ENCODE data around the gene TEX52. TPM values are rescaled to one million over a fixed set of nuclear protein-coding genes. Genes with fewer than 3 reads are reported as not detected.

Gene TEX52
- total RNA-seq, 1 donor from 2014 or later = not detected

DNA sequence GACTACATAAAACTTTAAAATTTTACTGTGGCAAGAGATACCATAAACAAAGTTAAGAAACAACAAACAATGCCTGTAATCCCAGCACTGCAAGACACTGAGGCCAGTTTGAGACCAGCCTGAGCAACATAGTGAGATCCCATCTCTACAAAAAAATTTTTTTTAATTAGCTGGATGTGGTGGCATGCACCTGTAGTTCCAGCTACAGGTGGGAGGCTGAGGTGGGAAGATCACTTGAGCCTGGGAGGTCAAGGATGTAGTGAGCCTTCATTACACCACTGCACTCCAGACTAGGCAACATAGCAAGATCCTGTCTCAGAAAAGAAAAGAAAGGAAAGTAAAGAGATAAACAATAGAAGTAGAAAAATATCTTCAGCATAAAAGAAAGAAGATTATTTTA, 3.3 kb upstream of the TEX52 start:
- no peaks in the 10 kb centered on the region for H3K27me3 ChIP-seq (ENCODE audit: control insufficient read depth, insufficient read depth, low read length)
- DNase-seq (ENCODE audit: low read depth) = no peak
- H3K36me3 ChIP-seq (ENCODE audit: control insufficient read depth, insufficient read depth, low read length) = peaks cover 1% of the 10 kb centered on the region
- no peak overlapping the region for H3K4me3 ChIP-seq (ENCODE audit: low read depth, low read length)
- TF ChIP-seq, protein P1, sequence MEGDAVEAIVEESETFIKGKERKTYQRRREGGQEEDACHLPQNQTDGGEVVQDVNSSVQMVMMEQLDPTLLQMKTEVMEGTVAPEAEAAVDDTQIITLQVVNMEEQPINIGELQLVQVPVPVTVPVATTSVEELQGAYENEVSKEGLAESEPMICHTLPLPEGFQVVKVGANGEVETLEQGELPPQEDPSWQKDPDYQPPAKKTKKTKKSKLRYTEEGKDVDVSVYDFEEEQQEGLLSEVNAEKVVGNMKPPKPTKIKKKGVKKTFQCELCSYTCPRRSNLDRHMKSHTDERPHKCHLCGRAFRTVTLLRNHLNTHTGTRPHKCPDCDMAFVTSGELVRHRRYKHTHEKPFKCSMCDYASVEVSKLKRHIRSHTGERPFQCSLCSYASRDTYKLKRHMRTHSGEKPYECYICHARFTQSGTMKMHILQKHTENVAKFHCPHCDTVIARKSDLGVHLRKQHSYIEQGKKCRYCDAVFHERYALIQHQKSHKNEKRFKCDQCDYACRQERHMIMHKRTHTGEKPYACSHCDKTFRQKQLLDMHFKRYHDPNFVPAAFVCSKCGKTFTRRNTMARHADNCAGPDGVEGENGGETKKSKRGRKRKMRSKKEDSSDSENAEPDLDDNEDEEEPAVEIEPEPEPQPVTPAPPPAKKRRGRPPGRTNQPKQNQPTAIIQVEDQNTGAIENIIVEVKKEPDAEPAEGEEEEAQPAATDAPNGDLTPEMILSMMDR (IDR thresholded peaks at IDR 0.05; ENCODE audit: insufficient read depth, low read length, poor library complexity, severe bottlenecking) = no peak

DNA sequence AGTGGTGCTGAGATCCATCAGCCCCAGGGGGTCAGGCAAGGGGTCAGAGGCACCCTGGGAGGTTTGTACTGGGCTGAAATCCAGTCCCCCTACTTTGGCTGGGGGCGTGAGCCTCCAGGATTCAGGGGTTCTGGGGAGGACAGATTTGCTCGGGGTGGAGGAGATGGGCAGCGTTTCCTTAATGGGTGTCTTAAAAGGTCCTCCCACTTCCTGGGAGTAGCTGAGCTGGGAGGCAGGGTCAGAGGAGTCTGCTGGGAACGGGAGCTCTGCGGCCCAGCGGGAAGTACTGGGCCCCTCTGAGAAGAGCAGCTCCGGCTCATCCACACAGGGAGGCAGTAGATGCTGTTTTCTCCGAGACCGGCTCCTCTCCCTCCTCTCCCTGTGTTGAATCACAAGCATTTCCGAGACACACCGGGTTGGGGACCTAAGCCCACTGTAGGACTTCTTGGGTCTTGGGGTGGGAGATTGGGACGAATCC, 2.1 kb upstream of the TEX52 start:
- Histone ChIP-seq H3K27me3 (ENCODE audit: control insufficient read depth, insufficient read depth, low read length) (no peaks in the 10 kb centered on the region), H3K36me3 (ENCODE audit: control insufficient read depth, insufficient read depth, low read length) (peaks cover 1% of the 10 kb centered on the region), H3K4me3 (ENCODE audit: low read depth, low read length) (no peak overlapping the region)
- DNase-seq (ENCODE audit: low read depth) = no peak
- TF ChIP-seq, protein P1 (IDR thresholded peaks at IDR 0.05; ENCODE audit: insufficient read depth, low read length, poor library complexity, severe bottlenecking) = no peak

GRCh38 chr12:2858334-2858733, 1.5 kb upstream of the TEX52 start:
- no peak overlapping the region for H3K4me3 ChIP-seq (ENCODE audit: low read depth, low read length)
- peaks cover 1% of the 10 kb centered on the region for H3K36me3 ChIP-seq (ENCODE audit: control insufficient read depth, insufficient read depth, low read length)
- TF ChIP-seq, protein P1 (IDR thresholded peaks at IDR 0.05; ENCODE audit: insufficient read depth, low read length, poor library complexity, severe bottlenecking) = no peak

GRCh38 chr12:2857576-2857975, 737 bp upstream of the TEX52 start:
- Histone ChIP-seq H3K36me3 (ENCODE audit: control insufficient read depth, insufficient read depth, low read length) (peaks cover 1% of the 10 kb centered on the region), H3K27me3 (ENCODE audit: control insufficient read depth, insufficient read depth, low read length) (no peaks in the 10 kb centered on the region), H3K4me3 (ENCODE audit: low read depth, low read length) (no peak overlapping the region)
- DNase-seq (ENCODE audit: low read depth) = no peak
- TF ChIP-seq, protein P1 (IDR thresholded peaks at IDR 0.05; ENCODE audit: insufficient read depth, low read length, poor library complexity, severe bottlenecking) = no peak

More at GRCh38 chr12:2858334-2858733, 1.5 kb upstream of the TEX52 start:
- no peak for DNase-seq (ENCODE audit: low read depth)
- no peaks in the 10 kb centered on the region for H3K27me3 ChIP-seq (ENCODE audit: control insufficient read depth, insufficient read depth, low read length)

- TF ChIP-seq, protein P1 (IDR thresholded peaks at IDR 0.05; ENCODE audit: insufficient read depth, low read length, poor library complexity, severe bottlenecking) = no peak
- Histone ChIP-seq H3K36me3 (ENCODE audit: control insufficient read depth, insufficient read depth, low read length) (peaks cover 1% of the 10 kb centered on the region), H3K27me3 (ENCODE audit: control insufficient read depth, insufficient read depth, low read length) (no peaks in the 10 kb centered on the region), H3K4me3 (ENCODE audit: low read depth, low read length) (no peak overlapping the region)
- no peak for DNase-seq (ENCODE audit: low read depth)
Observed at GRCh38 chr12:2856051-2856450, 788 bp downstream of the TEX52 start.

DNA sequence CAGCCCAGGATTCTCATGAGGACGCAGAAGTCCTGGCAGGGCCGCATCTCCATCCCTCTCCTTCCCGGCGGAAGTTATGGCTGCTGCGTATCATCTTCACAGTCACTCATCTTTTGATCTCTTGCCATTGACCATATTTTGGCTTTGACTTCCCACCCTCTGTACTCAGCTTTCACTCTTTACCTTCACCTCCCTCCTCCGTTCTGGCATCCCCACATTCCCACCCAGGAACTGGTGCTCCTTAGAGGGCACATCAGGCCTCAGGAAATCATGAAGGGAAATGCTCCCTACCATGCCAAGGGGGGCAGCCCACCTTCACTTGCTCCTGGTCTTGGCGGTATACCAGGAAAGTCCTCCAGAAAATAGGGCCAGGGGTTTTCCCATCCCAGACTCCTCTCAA, 1.3 kb downstream of the TEX52 start:
- no peak overlapping the region for H3K4me3 ChIP-seq (ENCODE audit: low read depth, low read length)
- no peaks in the 10 kb centered on the region for H3K27me3 ChIP-seq (ENCODE audit: control insufficient read depth, insufficient read depth, low read length)
- H3K36me3 ChIP-seq (ENCODE audit: control insufficient read depth, insufficient read depth, low read length) = peaks cover 1% of the 10 kb centered on the region
- TF ChIP-seq, protein P1 (IDR thresholded peaks at IDR 0.05; ENCODE audit: insufficient read depth, low read length, poor library complexity, severe bottlenecking) = no peak
- no peak for DNase-seq (ENCODE audit: low read depth)

Measured in kidney epithelial cell (primary cell).